Naive thymus-derived CD4-positive, alpha-beta T cell (primary cell): Measurements from ENCODE around the gene SF1. TPM values are rescaled to one million over a fixed set of nuclear protein-coding genes. Genes with fewer than 3 reads are reported as not detected.

Experiments used
- ATAC-seq: fragments of 150-1000 bp; cut with Tn5 transposase; 2 replicates; pipeline ENCODE4 v1.10.0; 2021; ENCODE audit warnings: mild to moderate bottlenecking, moderate library complexity
- CTCF ChIA-PET: fragments of 350-600 bp; sonication (Branson Sonifier 250); formaldehyde crosslinking; loops from one replicate; lab custom pipeline; 2021; ENCODE audit warnings: antibody characterized with exemption; lab: Charles Lee
- POLR2A ChIA-PET: fragments of 350-600 bp; sonication (Branson Sonifier 250); formaldehyde crosslinking; loops from one replicate; lab custom pipeline; 2021; ENCODE audit warnings: antibody characterized with exemption, inconsistent platforms; lab: Charles Lee
- DNase-seq, 9 donors: peaks; one replicate each; pipeline versions ENCODE4 v3.0.0 to v3.0.0-alpha.2; 2020 to 2022; ENCODE audit warnings: mixed read lengths in 1 of 9
- H3K27ac ChIP-seq: one replicate; pipeline ENCODE4 v1.7.0; 2013; ENCODE audit warnings: mild to moderate bottlenecking, low read depth, low read length, moderate library complexity
- H3K27me3 ChIP-seq, 2 donors: one replicate each; pipeline ENCODE4 v1.7.0; 2013; ENCODE audit warnings: low read length in 2 of 2, mild to moderate bottlenecking in 2 of 2, moderate library complexity in 2 of 2; ENCODE audit not compliant: control insufficient read depth in 2 of 2, insufficient read depth in 2 of 2
- H3K36me3 ChIP-seq, 3 experiments: 1 replicate in 2 of 3; 2 replicates in 1 of 3; pipeline ENCODE4 v1.7.0; 2013; ENCODE audit warnings: low read length in 3 of 3, mild to moderate bottlenecking in 3 of 3, moderate library complexity in 1 of 3; ENCODE audit not compliant: insufficient read depth in 3 of 3, control insufficient read depth in 2 of 3
- H3K4me1 ChIP-seq, 2 donors: one replicate each; pipeline ENCODE4 v1.7.0; 2013; ENCODE audit warnings: low read length in 2 of 2, mild to moderate bottlenecking in 2 of 2, moderate library complexity in 1 of 2; ENCODE audit not compliant: control insufficient read depth in 2 of 2, insufficient read depth in 2 of 2
- H3K4me3 ChIP-seq: 2 replicates; pipeline ENCODE4 v1.7.0; 2013; ENCODE audit warnings: mild to moderate bottlenecking, low read length
- H3K9me3 ChIP-seq, 3 experiments: 1 replicate in 2 of 3; 2 replicates in 1 of 3; pipeline ENCODE4 v1.7.0; 2013; ENCODE audit warnings: low read length in 3 of 3; ENCODE audit not compliant: control insufficient read depth in 2 of 3
- H3K27ac Mint-ChIP-seq, 9 donors: one replicate each; pipeline ENCODE4 v1.8.0; 2020 to 2022; ENCODE audit warnings: mixed read lengths in 9 of 9, mild to moderate bottlenecking in 8 of 9, moderate library complexity in 5 of 9, inconsistent platforms in 2 of 9
- H3K27me3 Mint-ChIP-seq, 5 donors: one replicate each; pipeline ENCODE4 v1.8.0; 2021 to 2022; ENCODE audit warnings: mixed read lengths in 5 of 5, mild to moderate bottlenecking in 1 of 5
- H3K36me3 Mint-ChIP-seq, 5 donors: one replicate each; pipeline ENCODE4 v1.8.0; 2020 to 2022; ENCODE audit warnings: mixed read lengths in 5 of 5, mild to moderate bottlenecking in 3 of 5, inconsistent platforms in 1 of 5
- H3K4me1 Mint-ChIP-seq, 7 donors: one replicate each; pipeline ENCODE4 v1.8.0; 2020 to 2022; ENCODE audit warnings: mixed read lengths in 7 of 7, mild to moderate bottlenecking in 3 of 7, inconsistent platforms in 1 of 7
- H3K4me3 Mint-ChIP-seq, 10 donors: one replicate each; pipeline ENCODE4 v1.8.0; 2020 to 2022; ENCODE audit warnings: mild to moderate bottlenecking in 10 of 10, mixed read lengths in 10 of 10, moderate library complexity in 6 of 10, inconsistent platforms in 2 of 10
- H3K9me3 Mint-ChIP-seq, 11 donors: one replicate each; pipeline ENCODE4 v1.8.0; 2020 to 2022; ENCODE audit warnings: mixed read lengths in 11 of 11, mild to moderate bottlenecking in 4 of 11, inconsistent platforms in 1 of 11, moderate library complexity in 1 of 11
- intact Hi-C, 2 donors: fragments of 100-400 bp; cut with micrococcal nuclease; formaldehyde crosslinking; loops; one replicate each; pipeline ENCODE4 v1.15.1; 2023
- polyA plus RNA-seq, 2 donors: library from polyadenylated mRNA; unstranded; fragments of 300-500 nt; fragmentation: Illumina TruSeq; gene quantifications; one replicate each; pipeline ENCODE4 v1.2.3, GENCODE V29; 2021
- total RNA-seq, 6 experiments: library from RNA in 5 of 6; stranded (reverse) in 5 of 6; gene quantifications; 1 replicate in 5 of 6; 2 replicates in 1 of 6; pipeline ENCODE4 v1.2.3 and lab custom pipeline; 2021 to 2026

SF1 gene
- total and polyA plus RNA-seq, 7 experiments from 2014 or later, result 101 to 1,612 (median 901) TPM

DNA sequence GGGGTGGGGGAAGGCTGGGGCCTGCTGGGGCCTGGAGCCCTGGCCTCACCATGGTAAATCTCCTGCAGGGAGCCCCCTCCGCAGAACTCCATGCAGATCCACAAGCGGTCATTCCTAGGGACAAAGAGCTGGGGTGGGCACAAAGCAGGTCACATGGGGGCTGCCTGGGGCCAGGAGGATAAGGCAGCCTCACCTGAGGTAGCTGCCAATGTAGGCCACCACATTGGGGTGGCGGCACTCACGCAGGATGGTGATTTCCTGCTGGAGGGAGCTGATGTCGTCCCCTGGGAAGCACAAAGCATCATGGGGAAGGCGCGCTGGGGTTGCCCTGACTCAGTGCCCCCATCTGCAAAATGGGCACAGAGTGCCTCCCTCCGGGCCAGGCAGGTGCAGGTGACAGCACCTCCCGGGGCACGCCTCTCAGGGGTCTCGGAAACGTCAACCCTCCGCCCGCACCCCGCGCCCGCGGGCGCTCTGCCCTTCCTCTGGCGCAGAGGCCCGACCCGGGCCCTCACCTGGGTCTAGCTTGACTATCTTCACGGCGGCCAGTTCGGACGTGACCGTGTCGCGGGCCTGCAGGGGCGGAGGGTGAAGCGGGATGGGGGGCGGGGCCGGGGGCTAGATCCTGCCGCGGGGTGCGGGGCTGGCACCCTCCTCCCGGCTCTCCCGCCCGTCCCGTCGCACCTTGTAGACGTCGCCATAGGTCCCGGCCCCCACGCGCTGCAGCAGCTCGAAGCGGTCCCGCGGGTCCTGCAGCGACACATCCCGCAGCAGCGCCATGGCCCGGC, 24.2 kb upstream of the SF1 start:
- Histone ChIP-seq H3K4me1 (peaks cover 9 to 23% of the 10 kb centered on the region in 2 donors), H3K9me3 (no peaks in the 10 kb centered on the region), H3K4me3 (peak overlapping the region; percentile 63), H3K36me3 (peaks cover 0 to 71% (median 5%) of the 10 kb centered on the region in 3 experiments), H3K27ac (peak overlapping the region; percentile 76), H3K27me3 (no peaks in the 10 kb centered on the region)
- POLR2A ChIA-PET, result interaction anchor here (0.9 to 12.0 kb wide), 17 partner anchors 8 to 1962 kb away, joined by 3 to 125 read pairs (median 6); partner anchors contain the start of genes CDC42BPG, RASGRP2 and SF1
- CTCF ChIA-PET, result interaction anchor here (0.6 to 1.7 kb wide), 10 partner anchors 11 to 76 kb away, joined by 3 to 6 read pairs (median 3); partner anchors contain the start of genes CDC42BPG and RASGRP2
- Mint-ChIP-seq H3K4me3 (peak overlapping the region; percentile 70 to 89 (median 81)), H3K4me1 (peaks cover 23 to 39% (median 28%) of the 10 kb centered on the region in 7 donors), H3K9me3 (no peaks in the 10 kb centered on the region), H3K27me3 (no peaks in the 10 kb centered on the region), H3K36me3 (peaks cover 5 to 18% (median 9%) of the 10 kb centered on the region in 5 donors), H3K27ac (peak overlapping the region; percentile 28 to 94 (median 81))
- ATAC-seq (peak; percentile 12), DNase-seq (peak in 2 of 9 donors; percentile 17 to 44)
- intact Hi-C loops, result loop anchor here (1.0 to 5.0 kb wide), 8 partner anchors 8 to 315 kb away; partner anchors contain the start of genes EHD1 (in 1 of the 2), MEN1 (in 1 of the 2), SF1 (in 1 of the 2) and ZNHIT2 (in 1 of the 2)

DNA sequence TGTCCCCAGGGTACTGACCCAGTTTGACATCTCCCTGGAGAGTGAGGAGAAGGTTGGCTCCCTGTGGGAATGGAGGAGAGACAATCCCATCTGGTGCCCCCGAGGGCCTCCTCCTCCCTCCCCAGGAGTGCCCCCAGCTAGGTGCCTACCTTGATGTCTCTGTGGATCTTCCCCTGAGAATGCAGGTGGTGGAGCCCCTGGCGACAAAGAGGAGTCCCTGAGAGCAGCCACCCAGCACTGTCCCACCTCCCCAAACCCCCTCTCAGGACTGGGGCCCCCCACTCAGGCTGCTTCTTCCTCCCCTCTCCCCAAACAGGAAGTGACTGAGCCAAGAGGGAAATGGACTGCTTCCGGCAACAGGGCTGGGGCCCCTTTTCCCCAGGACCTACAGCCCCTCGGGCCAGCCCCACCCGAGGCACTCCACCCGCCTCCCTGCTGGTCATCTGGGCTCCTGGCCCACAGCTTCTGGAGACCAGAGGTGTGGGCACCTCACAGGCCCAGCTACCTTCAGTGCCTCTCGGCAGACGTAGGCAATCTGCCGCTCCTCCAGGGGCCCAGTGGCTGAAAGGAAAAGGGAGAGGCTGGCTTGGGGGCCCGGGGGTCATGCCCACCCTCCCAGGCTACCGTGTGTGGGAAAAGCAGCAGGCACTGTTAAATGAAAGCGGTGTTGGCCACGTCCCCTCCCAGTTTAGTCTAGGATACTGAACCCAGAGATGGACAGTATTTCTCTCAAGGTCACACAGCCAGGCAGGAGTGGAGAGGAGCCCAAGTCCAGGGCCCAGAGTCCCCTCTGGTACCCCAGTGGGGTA, 23.4 kb upstream of the SF1 start:
- H3K36me3 Mint-ChIP-seq, result peaks cover 2 to 15% (median 8%) of the 10 kb centered on the region in 5 donors
- peaks cover 9 to 23% of the 10 kb centered on the region in 2 donors for H3K4me1 ChIP-seq
- DNase-seq (no peak), ATAC-seq (no peak)
- no peaks in the 10 kb centered on the region for H3K9me3 Mint-ChIP-seq
- peak overlapping the region; percentile 70 to 89 (median 81) for H3K4me3 Mint-ChIP-seq
- ChIA-PET POLR2A (interaction anchor here (0.9 to 12.0 kb wide), 16 partner anchors 9 to 1961 kb away, joined by 3 to 125 read pairs (median 5); partner anchors contain the start of genes CDC42BPG, RASGRP2 and SF1), CTCF (interaction anchor here (0.6 to 1.7 kb wide), 10 partner anchors 10 to 92 kb away, joined by 3 to 6 read pairs (median 3); partner anchors contain the start of genes CDC42BPG and RASGRP2)
- H3K36me3 ChIP-seq, result peaks cover 0 to 71% (median 0%) of the 10 kb centered on the region in 3 experiments
- no peaks in the 10 kb centered on the region for H3K27me3 ChIP-seq
- H3K27ac ChIP-seq, result peak overlapping the region; percentile 76
- no peaks in the 10 kb centered on the region for H3K9me3 ChIP-seq
- intact Hi-C loops, result loop anchor here in 1 of 2 donors (1.0 to 5.0 kb wide), 3 partner anchors 9 to 211 kb away; partner anchors contain the start of genes EHD1 and MEN1
- H3K27ac Mint-ChIP-seq, result peak overlapping the region in 8 of 9 donors; percentile 66 to 94 (median 82)
- H3K4me1 Mint-ChIP-seq, result peaks cover 18 to 35% (median 28%) of the 10 kb centered on the region in 7 donors
- H3K4me3 ChIP-seq, result peak overlapping the region; percentile 63
- no peaks in the 10 kb centered on the region for H3K27me3 Mint-ChIP-seq

DNA sequence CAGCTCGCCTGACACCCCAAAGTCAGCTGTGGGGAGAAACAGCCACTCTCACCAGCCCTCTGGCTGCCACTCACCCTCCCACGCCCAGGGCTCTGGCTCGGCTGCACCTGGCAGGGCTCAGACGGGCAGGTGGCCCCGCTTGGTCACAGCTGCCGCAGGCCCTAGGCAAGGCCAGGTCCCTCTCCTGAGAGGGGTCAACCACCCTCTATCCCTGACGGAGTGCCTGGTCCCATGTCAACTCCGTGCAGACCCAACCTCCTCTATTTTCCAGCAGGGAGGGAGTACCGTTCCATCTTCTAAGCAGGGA, 22.8 kb upstream of the SF1 start:
- Histone ChIP-seq H3K27ac (peak overlapping the region; percentile 76), H3K4me3 (no peak overlapping the region), H3K36me3 (peaks cover 0 to 71% (median 0%) of the 10 kb centered on the region in 3 experiments), H3K27me3 (no peaks in the 10 kb centered on the region), H3K4me1 (peaks cover 9 to 23% of the 10 kb centered on the region in 2 donors), H3K9me3 (no peaks in the 10 kb centered on the region)
- intact Hi-C loops, result loop anchor here in 1 of 2 donors (5.0 kb wide), 1 partner anchor 76 kb away; the partner anchor contains the start of gene EHD1
- ATAC-seq (no peak), DNase-seq (no peak)
- Mint-ChIP-seq H3K27ac (peak overlapping the region in 7 of 9 donors; percentile 66 to 94 (median 82)), H3K4me1 (peaks cover 20 to 40% (median 28%) of the 10 kb centered on the region in 7 donors), H3K27me3 (no peaks in the 10 kb centered on the region), H3K36me3 (peaks cover 0 to 14% (median 6%) of the 10 kb centered on the region in 5 donors), H3K4me3 (peak overlapping the region; percentile 45 to 88 (median 78)), H3K9me3 (no peaks in the 10 kb centered on the region)
- CTCF ChIA-PET, result interaction anchor here (0.6 to 2.2 kb wide), 4 partner anchors 13 to 93 kb away, joined by 3 to 8 read pairs (median 3); partner anchors contain the start of gene CDC42BPG
- POLR2A ChIA-PET, result interaction anchor here (0.9 to 12.0 kb wide), 11 partner anchors 9 to 60 kb away, joined by 3 to 125 read pairs (median 5); partner anchors contain the start of genes RASGRP2 and SF1

DNA sequence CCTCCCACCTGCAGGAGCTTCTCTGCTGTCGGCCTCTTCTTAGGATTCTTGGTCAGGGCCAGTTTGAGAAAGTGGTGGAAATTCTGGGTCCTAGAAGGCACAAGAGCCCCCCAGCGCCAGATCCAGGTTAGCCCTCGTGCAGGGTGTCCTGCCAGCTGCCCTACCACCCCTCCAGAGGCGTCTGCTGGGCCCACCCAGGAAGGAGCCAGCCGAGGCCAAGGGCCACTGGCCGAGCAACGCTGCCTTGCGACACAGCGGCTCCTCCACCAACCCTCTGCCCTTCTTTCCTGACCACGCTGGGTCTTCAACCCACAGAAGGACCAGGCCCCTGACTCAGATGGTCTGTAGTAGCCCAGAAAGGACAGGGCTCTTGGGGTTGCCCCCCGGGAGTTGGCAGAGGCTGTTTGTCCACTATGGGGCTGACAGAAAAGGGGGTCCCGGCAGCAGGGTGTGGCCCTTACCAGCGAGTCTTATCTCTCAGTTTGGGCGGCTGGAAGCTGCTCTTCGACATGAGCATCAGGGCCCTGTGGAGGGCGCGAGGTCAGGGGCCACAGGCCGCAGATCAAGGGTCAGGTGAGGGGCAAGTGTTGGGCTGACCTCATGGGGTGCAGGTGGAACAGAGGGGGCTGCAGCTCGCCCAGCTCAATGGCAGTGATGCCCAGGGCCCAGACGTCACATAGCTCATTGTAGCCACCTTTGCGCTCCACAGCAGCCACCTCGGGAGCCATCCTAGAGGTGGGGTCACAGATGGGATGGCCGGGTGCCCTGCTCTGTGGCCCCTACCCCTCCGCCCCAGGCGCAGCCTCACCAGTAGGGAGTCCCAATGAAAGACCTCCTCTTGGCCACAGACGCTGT, 22.2 kb upstream of the SF1 start:
- CTCF ChIA-PET, result interaction anchor here (1.4 to 2.2 kb wide), 3 partner anchors 13 to 56 kb away, joined by 5 to 8 read pairs (median 5); partner anchors contain the start of gene RASGRP2
- H3K9me3 Mint-ChIP-seq, result no peaks in the 10 kb centered on the region
- H3K27me3 Mint-ChIP-seq, result no peaks in the 10 kb centered on the region
- Histone ChIP-seq H3K36me3 (peaks cover 0 to 70% (median 0%) of the 10 kb centered on the region in 3 experiments), H3K4me3 (no peak overlapping the region), H3K4me1 (peaks cover 9 to 23% of the 10 kb centered on the region in 2 donors), H3K27ac (peak overlapping the region; percentile 76), H3K27me3 (no peaks in the 10 kb centered on the region), H3K9me3 (no peaks in the 10 kb centered on the region)
- peaks cover 0 to 12% (median 6%) of the 10 kb centered on the region in 5 donors for H3K36me3 Mint-ChIP-seq
- DNase-seq (no peak), ATAC-seq (no peak)
- intact Hi-C loops, result loop anchor here in 1 of 2 donors (5.0 kb wide), 1 partner anchor 77 kb away; the partner anchor contains the start of gene EHD1
- peaks cover 20 to 46% (median 28%) of the 10 kb centered on the region in 7 donors for H3K4me1 Mint-ChIP-seq
- peak overlapping the region in 9 of 10 donors; percentile 45 to 88 (median 76) for H3K4me3 Mint-ChIP-seq
- POLR2A ChIA-PET, result interaction anchor here (0.8 to 12.0 kb wide), 16 partner anchors 9 to 100 kb away, joined by 3 to 125 read pairs (median 4); partner anchors contain the start of genes CDC42BPG, RASGRP2 and SF1
- H3K27ac Mint-ChIP-seq, result peak overlapping the region in 7 of 9 donors; percentile 12 to 93 (median 71)

DNA sequence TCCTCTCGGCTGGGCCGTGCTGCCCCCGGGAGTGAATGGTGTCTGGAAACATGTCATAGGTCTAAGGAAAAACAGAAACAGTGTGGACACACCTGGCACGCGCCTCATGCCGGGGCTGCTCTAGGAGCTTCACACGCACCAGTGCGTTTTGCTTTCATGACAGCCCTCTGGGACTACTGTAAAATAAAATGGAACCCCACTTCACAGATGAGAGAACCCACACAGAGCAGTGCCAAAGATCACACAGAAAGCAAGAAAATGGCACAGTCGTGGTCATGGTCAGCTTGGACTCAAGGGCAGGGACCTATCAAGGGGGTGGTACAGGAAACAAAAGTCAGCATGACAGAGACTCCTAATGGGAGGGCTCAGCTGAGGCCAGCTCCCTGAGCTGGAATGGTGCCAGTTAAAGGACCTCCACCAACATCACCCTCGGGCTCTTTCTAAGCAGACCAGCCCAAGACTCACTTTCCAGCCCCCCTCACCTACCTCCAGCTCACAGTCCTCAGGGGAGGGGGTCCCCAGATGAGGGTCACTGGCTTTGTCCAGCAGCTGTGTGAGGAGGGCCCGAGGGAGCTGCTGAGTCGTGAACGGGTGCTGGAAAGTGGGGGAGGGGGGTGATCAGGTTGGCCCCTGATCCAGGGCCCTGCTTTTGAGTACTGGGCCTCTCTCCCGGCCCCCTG, 21.4 kb upstream of the SF1 start:
- H3K36me3 ChIP-seq, result peaks cover 0 to 64% (median 0%) of the 10 kb centered on the region in 3 experiments
- no peaks in the 10 kb centered on the region for H3K9me3 Mint-ChIP-seq
- H3K27ac Mint-ChIP-seq, result peak overlapping the region in 6 of 9 donors; percentile 28 to 71 (median 66)
- CTCF ChIA-PET, result interaction anchor here (0.7 to 2.2 kb wide), 4 partner anchors 12 to 55 kb away, joined by 3 to 8 read pairs (median 5); partner anchors contain the start of gene RASGRP2
- no peaks in the 10 kb centered on the region for H3K9me3 ChIP-seq
- POLR2A ChIA-PET, result interaction anchor here (0.5 to 12.0 kb wide), 13 partner anchors 8 to 532 kb away, joined by 3 to 125 read pairs (median 4); partner anchors contain the start of genes CDC42BPG, RASGRP2 and SF1
- no peaks in the 10 kb centered on the region for H3K27me3 ChIP-seq
- no peak overlapping the region for H3K4me3 ChIP-seq
- H3K36me3 Mint-ChIP-seq, result peaks cover 0 to 11% (median 8%) of the 10 kb centered on the region in 5 donors
- intact Hi-C loops, result loop anchor here in 1 of 2 donors (5.0 kb wide), 1 partner anchor 78 kb away; the partner anchor contains the start of gene EHD1
- peaks cover 23 to 51% (median 30%) of the 10 kb centered on the region in 7 donors for H3K4me1 Mint-ChIP-seq
- peak overlapping the region in 6 of 10 donors; percentile 14 to 59 (median 38) for H3K4me3 Mint-ChIP-seq
- peaks cover 9 to 23% of the 10 kb centered on the region in 2 donors for H3K4me1 ChIP-seq
- peak overlapping the region; percentile 26 for H3K27ac ChIP-seq
- ATAC-seq (no peak), DNase-seq (no peak)
- H3K27me3 Mint-ChIP-seq, result no peaks in the 10 kb centered on the region
